ENCODE results near the gene SSR1.
A peak's percentile ranks its signal among the peaks of the same experiment; 100 is the strongest.

Gene SSR1

DNA sequence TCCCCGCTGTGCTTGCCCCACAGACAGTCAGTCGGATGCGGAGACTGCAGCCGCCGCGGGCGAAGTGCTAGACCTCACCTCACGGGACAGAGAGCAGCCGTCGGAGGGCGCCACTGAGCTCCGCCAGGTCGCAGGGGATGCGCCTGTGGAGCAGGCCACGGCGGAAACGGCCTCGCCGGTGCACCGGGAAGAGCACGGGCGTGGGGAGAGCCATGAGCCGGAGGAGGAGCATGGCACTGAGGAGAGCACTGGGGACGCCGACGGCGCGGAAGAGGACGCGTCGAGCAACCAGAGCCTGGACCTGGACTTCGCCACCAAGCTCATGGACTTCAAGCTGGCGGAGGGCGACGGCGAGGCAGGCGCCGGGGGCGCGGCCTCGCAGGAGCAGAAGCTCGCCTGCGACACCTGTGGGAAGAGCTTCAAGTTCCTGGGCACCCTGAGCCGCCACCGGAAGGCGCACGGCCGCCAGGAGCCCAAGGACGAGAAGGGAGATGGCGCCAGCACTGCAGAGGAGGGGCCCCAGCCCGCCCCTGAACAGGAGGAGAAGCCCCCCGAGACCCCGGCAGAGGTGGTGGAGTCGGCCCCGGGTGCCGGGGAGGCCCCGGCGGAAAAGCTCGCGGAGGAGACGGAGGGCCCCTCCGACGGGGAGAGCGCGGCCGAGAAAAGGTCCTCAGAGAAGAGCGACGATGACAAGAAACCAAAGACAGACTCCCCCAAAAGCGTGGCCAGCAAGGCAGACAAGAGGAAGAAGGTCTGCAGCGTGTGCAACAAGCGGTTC lies 66.4 kb downstream of the SSR1 start:
- no peak for TF ChIP-seq ZBTB7A (IDR thresholded peaks at IDR 0.05; ENCODE audit: low read depth)
- no peak for TF ChIP-seq RAD21 (IDR thresholded peaks at IDR 0.05; ENCODE audit: low read depth)
- TF ChIP-seq, protein P1, sequence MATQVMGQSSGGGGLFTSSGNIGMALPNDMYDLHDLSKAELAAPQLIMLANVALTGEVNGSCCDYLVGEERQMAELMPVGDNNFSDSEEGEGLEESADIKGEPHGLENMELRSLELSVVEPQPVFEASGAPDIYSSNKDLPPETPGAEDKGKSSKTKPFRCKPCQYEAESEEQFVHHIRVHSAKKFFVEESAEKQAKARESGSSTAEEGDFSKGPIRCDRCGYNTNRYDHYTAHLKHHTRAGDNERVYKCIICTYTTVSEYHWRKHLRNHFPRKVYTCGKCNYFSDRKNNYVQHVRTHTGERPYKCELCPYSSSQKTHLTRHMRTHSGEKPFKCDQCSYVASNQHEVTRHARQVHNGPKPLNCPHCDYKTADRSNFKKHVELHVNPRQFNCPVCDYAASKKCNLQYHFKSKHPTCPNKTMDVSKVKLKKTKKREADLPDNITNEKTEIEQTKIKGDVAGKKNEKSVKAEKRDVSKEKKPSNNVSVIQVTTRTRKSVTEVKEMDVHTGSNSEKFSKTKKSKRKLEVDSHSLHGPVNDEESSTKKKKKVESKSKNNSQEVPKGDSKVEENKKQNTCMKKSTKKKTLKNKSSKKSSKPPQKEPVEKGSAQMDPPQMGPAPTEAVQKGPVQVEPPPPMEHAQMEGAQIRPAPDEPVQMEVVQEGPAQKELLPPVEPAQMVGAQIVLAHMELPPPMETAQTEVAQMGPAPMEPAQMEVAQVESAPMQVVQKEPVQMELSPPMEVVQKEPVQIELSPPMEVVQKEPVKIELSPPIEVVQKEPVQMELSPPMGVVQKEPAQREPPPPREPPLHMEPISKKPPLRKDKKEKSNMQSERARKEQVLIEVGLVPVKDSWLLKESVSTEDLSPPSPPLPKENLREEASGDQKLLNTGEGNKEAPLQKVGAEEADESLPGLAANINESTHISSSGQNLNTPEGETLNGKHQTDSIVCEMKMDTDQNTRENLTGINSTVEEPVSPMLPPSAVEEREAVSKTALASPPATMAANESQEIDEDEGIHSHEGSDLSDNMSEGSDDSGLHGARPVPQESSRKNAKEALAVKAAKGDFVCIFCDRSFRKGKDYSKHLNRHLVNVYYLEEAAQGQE (IDR thresholded peaks at IDR 0.05; ENCODE audit: low read depth) = no peak
- TF ChIP-seq EP300 (IDR thresholded peaks at IDR 0.05; ENCODE audit: borderline replicate concordance) = no peak
- no peak for TF ChIP-seq CREB1 (IDR thresholded peaks at IDR 0.05; ENCODE audit: low read depth)
- TF ChIP-seq, protein P2, sequence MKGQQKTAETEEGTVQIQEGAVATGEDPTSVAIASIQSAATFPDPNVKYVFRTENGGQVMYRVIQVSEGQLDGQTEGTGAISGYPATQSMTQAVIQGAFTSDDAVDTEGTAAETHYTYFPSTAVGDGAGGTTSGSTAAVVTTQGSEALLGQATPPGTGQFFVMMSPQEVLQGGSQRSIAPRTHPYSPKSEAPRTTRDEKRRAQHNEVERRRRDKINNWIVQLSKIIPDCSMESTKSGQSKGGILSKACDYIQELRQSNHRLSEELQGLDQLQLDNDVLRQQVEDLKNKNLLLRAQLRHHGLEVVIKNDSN (IDR thresholded peaks at IDR 0.05) = no peak
- TF ChIP-seq TEAD4 (IDR thresholded peaks at IDR 0.05) = no peak
- TF ChIP-seq FOXM1 (IDR thresholded peaks at IDR 0.05; ENCODE audit: borderline replicate concordance, low read depth) = no peak
- no peak for TF ChIP-seq TAF1 (IDR thresholded peaks at IDR 0.05; ENCODE audit: low read depth)
- no peak for TF ChIP-seq EGR1 (IDR thresholded peaks at IDR 0.05)
- no peak for TF ChIP-seq NFIC (IDR thresholded peaks at IDR 0.05)
- TF ChIP-seq CEBPB (IDR thresholded peaks at IDR 0.05) = no peak
- TF ChIP-seq, protein P3, sequence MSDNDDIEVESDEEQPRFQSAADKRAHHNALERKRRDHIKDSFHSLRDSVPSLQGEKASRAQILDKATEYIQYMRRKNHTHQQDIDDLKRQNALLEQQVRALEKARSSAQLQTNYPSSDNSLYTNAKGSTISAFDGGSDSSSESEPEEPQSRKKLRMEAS (IDR thresholded peaks at IDR 0.05) = no peak
- no peak for TF ChIP-seq TCF12 (IDR thresholded peaks at IDR 0.05; ENCODE audit: low read depth)
- no peak for TF ChIP-seq YY1 (IDR thresholded peaks at IDR 0.05; ENCODE audit: low read depth)

DNA sequence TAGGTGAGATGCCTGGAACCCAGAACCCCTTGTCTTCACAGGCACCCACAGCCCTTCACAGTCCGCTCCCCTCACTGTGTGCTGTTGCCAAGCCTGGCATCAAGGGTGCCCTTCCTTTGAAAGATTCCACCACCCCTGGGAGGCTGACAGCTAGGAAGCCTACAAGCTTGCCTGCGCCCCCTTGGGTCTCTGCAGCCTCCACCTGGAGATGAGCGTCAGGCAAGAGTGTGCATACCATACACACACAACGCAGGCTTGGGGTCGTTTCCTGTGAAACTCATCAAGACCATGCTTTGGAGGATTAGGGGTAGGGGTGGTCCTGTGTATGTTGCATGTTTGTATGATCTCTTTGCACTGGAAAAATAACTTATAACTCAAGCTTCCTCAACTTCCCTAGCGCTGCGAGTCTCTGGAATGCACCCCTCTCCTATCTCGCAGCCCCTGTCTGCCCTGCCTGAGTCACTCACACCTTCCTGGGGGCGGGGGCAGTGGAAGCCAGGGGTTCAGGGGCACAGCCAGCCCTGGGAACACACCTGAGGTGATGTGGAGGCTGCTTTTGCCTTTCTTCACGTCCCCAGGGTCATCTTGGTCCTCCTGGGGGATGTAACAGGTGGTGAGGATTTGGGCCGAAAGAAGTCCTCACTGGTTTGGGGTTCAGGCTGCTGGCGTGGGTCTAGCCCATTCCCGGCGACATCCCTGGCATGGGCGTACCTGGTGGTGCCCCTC lies 67.2 kb downstream of the SSR1 start:
- no peak for TF ChIP-seq TEAD4 (IDR thresholded peaks at IDR 0.05)
- no peak for TF ChIP-seq EGR1 (IDR thresholded peaks at IDR 0.05)
- no peak for TF ChIP-seq YY1 (IDR thresholded peaks at IDR 0.05; ENCODE audit: low read depth)
- TF ChIP-seq, protein P1 (IDR thresholded peaks at IDR 0.05; ENCODE audit: low read depth) = no peak
- TF ChIP-seq NFIC (IDR thresholded peaks at IDR 0.05) = no peak
- no peak for TF ChIP-seq RAD21 (IDR thresholded peaks at IDR 0.05; ENCODE audit: low read depth)
- no peak for TF ChIP-seq TCF12 (IDR thresholded peaks at IDR 0.05; ENCODE audit: low read depth)
- TF ChIP-seq CREB1 (IDR thresholded peaks at IDR 0.05; ENCODE audit: low read depth) = no peak
- TF ChIP-seq, protein P2 (IDR thresholded peaks at IDR 0.05) = no peak
- TF ChIP-seq, protein P3 (IDR thresholded peaks at IDR 0.05) = no peak
- TF ChIP-seq ZBTB7A (IDR thresholded peaks at IDR 0.05; ENCODE audit: low read depth) = no peak

DNA sequence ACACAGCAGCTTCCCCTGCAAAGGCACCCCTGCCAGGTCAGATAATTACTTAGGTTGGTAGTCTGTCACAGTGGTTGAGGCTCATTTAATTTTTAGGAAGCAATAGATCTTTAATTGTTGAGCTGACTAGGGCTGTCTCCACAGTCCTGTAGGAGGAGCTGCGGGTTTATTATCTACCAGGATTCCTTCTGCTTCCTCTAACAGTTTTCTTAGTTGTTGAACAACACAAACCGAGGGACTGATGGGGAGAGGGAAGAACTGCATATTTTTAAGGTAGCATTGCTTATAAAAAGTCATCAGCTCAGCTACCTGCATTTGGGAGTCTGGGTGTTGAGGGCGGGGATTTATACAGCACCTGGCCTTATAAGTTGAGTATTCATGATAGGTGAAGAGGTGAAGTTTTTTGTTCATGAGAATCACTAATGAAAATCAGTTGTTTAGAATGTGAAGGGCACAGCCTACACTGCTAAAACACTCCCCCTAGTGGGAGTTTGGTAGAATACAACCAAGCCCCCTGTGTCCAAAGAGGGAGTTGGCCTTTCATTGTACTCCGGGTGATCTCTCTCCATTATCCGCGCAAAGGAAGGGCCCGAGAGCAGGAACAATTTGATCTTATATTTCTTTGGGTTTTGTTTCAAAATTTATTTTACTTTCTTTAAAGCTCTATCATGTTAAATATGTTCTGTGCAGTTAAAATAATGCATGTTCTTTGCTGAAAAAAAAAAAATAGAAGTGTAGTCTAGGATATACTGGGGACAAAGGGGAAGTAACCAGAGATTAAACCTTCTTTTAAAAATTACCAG lies 69.6 kb downstream of the SSR1 start:
- no peak for TF ChIP-seq TAF1 (IDR thresholded peaks at IDR 0.05; ENCODE audit: low read depth)
- peak; percentile 89 for TF ChIP-seq RAD21 (IDR thresholded peaks at IDR 0.05; ENCODE audit: low read depth)

DNA sequence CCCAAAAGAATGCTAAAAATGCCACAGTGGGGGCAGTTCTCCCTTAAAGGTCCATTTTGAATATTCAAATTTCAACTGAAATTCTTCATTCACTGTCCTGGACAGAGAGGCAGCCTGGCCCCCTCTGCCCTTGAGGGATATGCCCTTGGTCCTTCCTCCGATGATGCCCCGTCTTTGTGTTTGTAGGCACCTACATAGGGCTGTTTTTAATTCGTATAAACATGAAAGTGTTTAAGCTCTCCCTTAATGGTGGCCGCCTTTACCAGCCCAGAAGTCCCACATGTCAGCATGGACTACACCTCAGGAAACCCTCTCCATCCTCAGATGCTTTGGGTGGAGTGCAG lies 70.2 kb downstream of the SSR1 start:
- no peak for TF ChIP-seq TEAD4 (IDR thresholded peaks at IDR 0.05)
- no peak for TF ChIP-seq NFIC (IDR thresholded peaks at IDR 0.05)
- TF ChIP-seq, protein P3 (IDR thresholded peaks at IDR 0.05) = no peak
- TF ChIP-seq RAD21 (IDR thresholded peaks at IDR 0.05; ENCODE audit: low read depth) = no peak
- TF ChIP-seq, protein P1 (IDR thresholded peaks at IDR 0.05; ENCODE audit: low read depth) = no peak
- no peak for TF ChIP-seq FOXM1 (IDR thresholded peaks at IDR 0.05; ENCODE audit: borderline replicate concordance, low read depth)
- TF ChIP-seq, protein P2 (IDR thresholded peaks at IDR 0.05) = no peak
- no peak for TF ChIP-seq EP300 (IDR thresholded peaks at IDR 0.05; ENCODE audit: borderline replicate concordance)
